ENCODE measurements around the gene ARHGAP24.

ARHGAP24 gene

DNA sequence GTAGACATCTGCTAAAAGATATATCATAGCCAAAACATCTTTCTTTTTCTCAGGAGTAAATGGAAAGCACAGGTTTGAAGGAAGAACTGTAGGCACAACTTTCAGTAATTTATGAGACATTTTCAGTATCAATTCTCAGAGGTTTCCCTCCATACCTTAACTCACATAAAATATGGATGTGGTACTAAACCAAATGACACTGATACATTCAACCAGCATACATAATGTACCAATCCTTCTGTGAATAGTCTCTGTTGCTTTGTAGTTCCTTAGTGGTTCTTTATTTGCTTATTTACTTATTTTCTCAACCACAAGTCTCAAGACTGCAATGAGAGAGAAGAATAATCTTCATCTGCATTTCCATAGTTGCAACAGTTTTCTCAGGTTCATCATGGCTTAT, 96.1 kb downstream of the ARHGAP24 start:
- Histone ChIP-seq H3K4me3 (ENCODE audit: low read depth in 1 of 2, low read length in 1 of 2) (no peak overlapping the region), H3K4me1 (ENCODE audit: control insufficient read depth in 1 of 2, insufficient read depth in 1 of 2, low read depth in 1 of 2, low read length in 1 of 2) (peaks cover 1 to 28% of the 10 kb centered on the region in 2 experiments), H3K36me3 (peaks cover 11% of the 10 kb centered on the region), H3K27ac (no peak overlapping the region), H3K27me3 (no peaks in the 10 kb centered on the region), H3K9me3 (no peaks in the 10 kb centered on the region)
- TF ChIP-seq, protein P1, sequence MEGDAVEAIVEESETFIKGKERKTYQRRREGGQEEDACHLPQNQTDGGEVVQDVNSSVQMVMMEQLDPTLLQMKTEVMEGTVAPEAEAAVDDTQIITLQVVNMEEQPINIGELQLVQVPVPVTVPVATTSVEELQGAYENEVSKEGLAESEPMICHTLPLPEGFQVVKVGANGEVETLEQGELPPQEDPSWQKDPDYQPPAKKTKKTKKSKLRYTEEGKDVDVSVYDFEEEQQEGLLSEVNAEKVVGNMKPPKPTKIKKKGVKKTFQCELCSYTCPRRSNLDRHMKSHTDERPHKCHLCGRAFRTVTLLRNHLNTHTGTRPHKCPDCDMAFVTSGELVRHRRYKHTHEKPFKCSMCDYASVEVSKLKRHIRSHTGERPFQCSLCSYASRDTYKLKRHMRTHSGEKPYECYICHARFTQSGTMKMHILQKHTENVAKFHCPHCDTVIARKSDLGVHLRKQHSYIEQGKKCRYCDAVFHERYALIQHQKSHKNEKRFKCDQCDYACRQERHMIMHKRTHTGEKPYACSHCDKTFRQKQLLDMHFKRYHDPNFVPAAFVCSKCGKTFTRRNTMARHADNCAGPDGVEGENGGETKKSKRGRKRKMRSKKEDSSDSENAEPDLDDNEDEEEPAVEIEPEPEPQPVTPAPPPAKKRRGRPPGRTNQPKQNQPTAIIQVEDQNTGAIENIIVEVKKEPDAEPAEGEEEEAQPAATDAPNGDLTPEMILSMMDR (IDR thresholded peaks at IDR 0.05), result no peak

DNA sequence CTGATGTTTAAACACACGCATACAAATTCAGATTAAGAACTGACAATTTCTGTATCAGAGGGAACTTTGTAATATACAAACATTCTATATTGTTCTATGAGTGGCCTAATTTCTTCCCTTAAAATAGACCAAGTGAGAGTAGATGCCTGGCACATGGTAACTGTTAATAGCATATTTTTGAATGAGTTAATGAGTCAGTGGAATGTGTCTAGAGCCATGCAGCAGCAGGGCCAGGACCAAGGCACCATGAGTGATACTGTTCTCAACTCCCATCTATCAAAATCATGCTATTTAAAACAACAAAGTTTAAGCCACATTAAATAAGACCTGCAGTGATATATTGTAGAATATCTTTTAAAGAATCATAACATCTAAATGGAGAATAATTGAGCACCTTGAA, 98.3 kb downstream of the ARHGAP24 start:
- H3K9me3 ChIP-seq, result no peaks in the 10 kb centered on the region
- H3K4me1 ChIP-seq (ENCODE audit: control insufficient read depth in 1 of 2, insufficient read depth in 1 of 2, low read depth in 1 of 2, low read length in 1 of 2), result peaks cover 0 to 11% of the 10 kb centered on the region in 2 experiments
- no peak overlapping the region for H3K27ac ChIP-seq
- H3K36me3 ChIP-seq, result peaks cover 14% of the 10 kb centered on the region
- TF ChIP-seq, protein P1 (IDR thresholded peaks at IDR 0.05), result no peak
- H3K27me3 ChIP-seq, result no peaks in the 10 kb centered on the region
- no peak overlapping the region for H3K4me3 ChIP-seq (ENCODE audit: low read depth in 1 of 2, low read length in 1 of 2)

DNA sequence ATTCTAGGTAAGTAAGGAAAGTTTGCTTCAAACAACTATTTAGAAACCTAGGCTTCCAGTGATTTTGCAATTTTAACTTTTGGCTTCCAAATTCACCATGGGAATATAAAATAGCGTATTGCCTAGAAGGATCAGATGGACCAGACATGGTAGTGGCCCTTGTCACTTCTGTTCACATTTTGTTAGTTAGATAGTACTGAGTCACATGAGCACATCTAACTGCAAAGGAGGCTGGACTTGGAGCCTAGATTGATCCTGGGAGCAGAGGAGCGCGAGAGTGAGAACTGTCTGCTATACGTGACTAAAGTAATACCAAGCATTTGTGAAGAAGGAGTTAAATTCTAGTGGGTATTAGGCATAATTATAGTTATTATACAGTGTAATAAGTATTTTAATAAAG, 102.4 kb downstream of the ARHGAP24 start:
- Histone ChIP-seq H3K36me3 (peaks cover 3% of the 10 kb centered on the region), H3K9me3 (no peaks in the 10 kb centered on the region)

DNA sequence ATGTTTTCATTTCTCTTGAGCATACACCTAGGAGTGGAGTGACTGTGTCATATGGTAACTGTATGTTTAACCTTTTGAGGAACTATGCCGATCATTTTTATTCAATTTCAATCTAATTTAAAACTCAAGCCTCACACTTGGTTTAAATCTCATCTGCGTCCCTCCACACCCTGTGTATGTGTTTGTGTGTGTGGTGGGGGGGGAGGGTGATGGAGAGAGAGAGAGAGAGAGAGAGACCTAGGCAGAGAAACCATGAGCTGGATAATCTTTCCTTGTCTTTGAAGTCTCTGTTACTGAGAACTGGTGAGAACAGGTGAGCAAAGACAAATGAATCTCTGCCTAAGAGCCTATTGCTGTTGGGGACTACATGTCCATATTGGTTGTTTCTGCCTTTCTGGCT, 105.0 kb downstream of the ARHGAP24 start:
- Histone ChIP-seq H3K27ac (no peak overlapping the region), H3K4me3 (ENCODE audit: low read depth in 1 of 2, low read length in 1 of 2) (no peak overlapping the region), H3K4me1 (ENCODE audit: control insufficient read depth in 1 of 2, insufficient read depth in 1 of 2, low read depth in 1 of 2, low read length in 1 of 2) (no peaks in the 10 kb centered on the region), H3K9me3 (no peaks in the 10 kb centered on the region), H3K36me3 (peaks cover 3% of the 10 kb centered on the region), H3K27me3 (no peaks in the 10 kb centered on the region)
- TF ChIP-seq, protein P1 (IDR thresholded peaks at IDR 0.05), result no peak

More for the DNA sequence above, 102.4 kb downstream of the ARHGAP24 start:
- no peak overlapping the region for H3K27ac ChIP-seq
- no peaks in the 10 kb centered on the region for H3K4me1 ChIP-seq (ENCODE audit: control insufficient read depth in 1 of 2, insufficient read depth in 1 of 2, low read depth in 1 of 2, low read length in 1 of 2)
- no peak overlapping the region for H3K4me3 ChIP-seq (ENCODE audit: low read depth in 1 of 2, low read length in 1 of 2)
- H3K27me3 ChIP-seq, result no peaks in the 10 kb centered on the region
- TF ChIP-seq, protein P1 (IDR thresholded peaks at IDR 0.05), result no peak

DNA sequence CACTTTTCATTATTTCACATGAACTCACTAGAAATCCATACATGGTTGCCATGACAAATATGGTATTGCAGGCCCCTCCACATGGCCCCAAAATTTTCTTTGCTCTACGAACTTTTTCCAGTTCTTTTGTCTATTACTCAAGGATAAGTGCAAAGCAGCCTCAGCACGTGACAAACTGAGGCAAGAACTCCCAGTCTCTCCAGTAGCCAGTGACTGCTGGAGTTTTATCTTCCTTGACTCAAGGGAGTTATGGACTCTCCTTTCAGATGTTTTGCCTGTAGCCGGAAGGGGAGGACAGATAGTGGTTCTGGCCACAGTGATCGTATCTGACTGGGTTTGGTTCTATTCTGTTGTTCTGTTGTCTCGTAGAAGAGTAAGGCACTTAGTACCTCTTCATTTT, 105.5 kb downstream of the ARHGAP24 start:
- Histone ChIP-seq H3K27me3 (no peaks in the 10 kb centered on the region), H3K4me3 (ENCODE audit: low read depth in 1 of 2, low read length in 1 of 2) (no peak overlapping the region), H3K9me3 (no peaks in the 10 kb centered on the region), H3K36me3 (peaks cover 3% of the 10 kb centered on the region), H3K4me1 (ENCODE audit: control insufficient read depth in 1 of 2, insufficient read depth in 1 of 2, low read depth in 1 of 2, low read length in 1 of 2) (no peaks in the 10 kb centered on the region), H3K27ac (no peak overlapping the region)
- TF ChIP-seq, protein P1 (IDR thresholded peaks at IDR 0.05), result no peak

DNA sequence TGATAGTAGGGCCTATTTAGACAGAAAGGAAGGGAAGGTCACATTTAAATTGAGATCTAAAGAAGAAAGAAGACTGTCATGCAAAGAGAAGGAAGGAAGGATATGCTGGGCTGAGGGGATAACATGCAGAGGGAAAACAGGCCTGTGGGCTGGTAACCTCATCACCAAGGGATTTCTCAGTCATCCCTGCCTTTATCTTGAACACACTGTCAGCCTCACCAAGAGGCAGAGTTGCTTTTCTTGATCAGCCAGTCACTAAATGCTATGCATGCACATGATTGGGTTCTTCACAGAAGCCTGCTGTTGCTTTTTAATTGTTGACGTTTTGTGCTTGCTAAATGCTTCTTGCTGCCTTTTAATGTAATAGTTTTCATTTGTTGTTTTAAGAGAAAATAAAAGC, 113.0 kb downstream of the ARHGAP24 start:
- TF ChIP-seq, protein P1 (IDR thresholded peaks at IDR 0.05), result no peak
- Histone ChIP-seq H3K4me1 (ENCODE audit: control insufficient read depth in 1 of 2, insufficient read depth in 1 of 2, low read depth in 1 of 2, low read length in 1 of 2) (no peaks in the 10 kb centered on the region), H3K4me3 (ENCODE audit: low read depth in 1 of 2, low read length in 1 of 2) (no peak overlapping the region), H3K27me3 (no peaks in the 10 kb centered on the region), H3K36me3 (no peaks in the 10 kb centered on the region), H3K27ac (no peak overlapping the region), H3K9me3 (no peaks in the 10 kb centered on the region)

Data from neutrophil (primary cell).